GM12892 (cell line): ENCODE results near the gene RTP2.

ENCODE experiments used
- POLR2A ChIP-seq: IDR thresholded peaks from 2 replicates; pipeline ENCODE4 v1.6.1; 2011; ENCODE audit warnings: low read depth, low read length, control low read depth
- POLR2AphosphoS5 ChIP-seq: IDR thresholded peaks from 2 replicates; pipeline ENCODE4 v1.6.1; 2011; ENCODE audit warnings: low read depth, low read length, control low read depth
- TAF1 ChIP-seq: IDR thresholded peaks from 2 replicates; pipeline ENCODE4 v1.6.1; 2011; ENCODE audit warnings: low read depth, mild to moderate bottlenecking, control low read depth, low read length, borderline replicate concordance

- TF ChIP-seq POLR2A (no peak), POLR2AphosphoS5 (no peak), TAF1 (no peak)
Observed at GRCh38 chr3:187722206-187722612, 19.9 kb upstream of the RTP2 start.
